Measurements from ENCODE around the gene SH2D3C.

SH2D3C gene

DNA sequence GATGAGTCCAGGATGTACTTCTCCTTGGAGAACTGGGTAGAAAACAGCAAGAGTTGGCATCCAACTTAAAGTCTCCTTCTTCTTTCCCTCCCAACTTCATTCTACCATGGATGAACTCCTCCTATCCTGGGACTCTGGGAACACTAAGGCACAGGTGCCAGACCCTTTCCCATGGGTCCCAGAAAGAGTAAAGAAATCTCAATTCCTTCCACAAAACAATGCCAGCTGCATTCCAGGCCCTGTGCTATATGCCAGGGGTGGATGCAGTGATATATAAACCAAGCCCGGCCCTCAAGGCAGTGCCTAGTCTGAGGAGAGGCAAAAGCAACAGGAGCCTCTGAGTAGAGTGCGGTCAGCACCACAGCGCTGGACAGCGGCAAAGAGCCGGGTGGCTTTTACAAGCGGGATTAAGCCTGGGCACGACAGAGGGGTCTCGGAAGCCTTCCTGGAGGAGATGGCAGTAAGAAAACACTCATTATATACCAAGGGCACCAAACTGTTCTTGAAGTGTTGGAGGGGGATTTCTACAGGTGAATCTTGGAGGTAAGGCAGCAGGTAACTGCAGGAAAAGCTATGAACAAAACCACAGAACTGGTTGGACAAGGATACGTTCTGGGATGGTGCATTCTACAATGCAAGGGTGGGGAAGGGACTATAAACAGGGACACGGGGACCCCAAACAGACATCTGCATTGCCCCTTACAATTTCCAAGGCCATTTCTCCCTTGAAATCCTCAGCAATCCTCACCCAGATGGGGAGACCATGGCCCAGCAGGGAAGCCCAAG, 27.0 kb downstream of the SH2D3C start:
- H3K4me3 ChIP-seq (ENCODE audit: low read depth, low read length): no peak overlapping the region
- no peak for DNase-seq (ENCODE audit: low read depth)

DNA sequence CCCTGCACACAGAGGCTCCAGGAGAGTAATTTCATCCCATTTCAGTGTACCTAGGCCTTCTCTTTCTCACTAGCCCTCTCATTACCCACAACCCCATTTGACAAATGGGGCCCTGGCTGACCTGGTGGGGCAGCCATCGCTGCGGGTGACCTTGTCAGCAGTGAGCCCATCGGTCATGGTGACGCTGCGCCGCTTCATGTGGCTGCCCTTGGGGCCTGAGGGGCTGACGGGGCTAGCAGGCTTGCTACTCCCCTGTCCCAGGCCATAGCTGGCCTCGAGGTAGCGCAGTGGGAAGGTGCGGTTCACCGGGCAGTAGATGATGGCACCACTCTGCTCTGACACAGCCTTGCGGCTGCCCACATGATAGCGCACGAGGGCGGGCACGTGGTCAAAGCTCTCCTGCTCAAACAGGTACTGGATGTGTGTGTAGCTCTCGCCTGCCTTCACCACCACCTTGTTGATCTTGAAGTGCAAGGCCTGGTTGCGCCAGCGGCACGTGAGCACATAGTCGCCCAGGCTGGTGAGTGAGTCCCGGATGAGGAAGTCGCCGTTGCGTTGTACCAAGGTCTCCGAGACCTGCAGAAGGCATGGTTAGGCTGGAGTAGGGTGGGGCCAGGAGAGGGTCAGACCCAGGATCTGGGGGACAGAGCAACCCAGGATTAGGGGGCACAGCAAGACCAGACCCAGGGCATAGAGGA, 29.2 kb downstream of the SH2D3C start:
- DNase-seq (ENCODE audit: low read depth): no peak
- no peak overlapping the region for H3K4me3 ChIP-seq (ENCODE audit: low read depth, low read length)

DNA sequence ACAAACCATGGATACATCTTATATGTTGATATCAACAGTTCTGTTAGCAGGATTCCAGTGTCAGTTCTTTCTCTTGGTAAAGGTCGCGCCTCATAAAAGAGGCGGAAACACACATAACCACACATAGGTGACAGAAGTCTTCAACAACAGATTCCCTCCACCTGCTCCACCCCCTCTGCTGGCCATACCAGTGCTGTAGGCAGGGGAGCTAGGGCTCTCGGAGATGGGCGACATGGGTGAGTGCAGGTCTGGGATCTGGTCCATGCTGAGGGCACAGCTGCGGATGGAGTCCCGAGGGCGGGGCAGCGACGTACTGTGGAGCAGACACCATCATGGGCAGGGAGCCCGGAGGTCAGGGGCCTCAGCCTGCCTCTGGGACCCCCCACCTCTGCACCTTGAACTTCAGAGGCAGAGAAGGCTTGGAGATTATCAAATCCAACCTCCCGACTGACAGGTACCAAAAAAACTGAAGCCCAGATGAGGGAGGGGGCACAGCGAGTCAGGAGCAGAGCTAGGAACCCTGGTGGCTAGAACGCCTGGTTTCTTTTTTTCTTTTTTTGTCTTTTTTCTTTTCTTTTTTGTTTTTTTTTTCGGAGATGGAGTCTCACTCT, 31.4 kb downstream of the SH2D3C start:
- no peak for DNase-seq (ENCODE audit: low read depth)
- H3K4me3 ChIP-seq (ENCODE audit: low read depth, low read length): no peak overlapping the region

GRCh38 chr9:127744398-127745110, 33.9 kb downstream of the SH2D3C start:
- DNase-seq (ENCODE audit: low read depth): no peak
- no peak overlapping the region for H3K4me3 ChIP-seq (ENCODE audit: low read depth, low read length)

DNA sequence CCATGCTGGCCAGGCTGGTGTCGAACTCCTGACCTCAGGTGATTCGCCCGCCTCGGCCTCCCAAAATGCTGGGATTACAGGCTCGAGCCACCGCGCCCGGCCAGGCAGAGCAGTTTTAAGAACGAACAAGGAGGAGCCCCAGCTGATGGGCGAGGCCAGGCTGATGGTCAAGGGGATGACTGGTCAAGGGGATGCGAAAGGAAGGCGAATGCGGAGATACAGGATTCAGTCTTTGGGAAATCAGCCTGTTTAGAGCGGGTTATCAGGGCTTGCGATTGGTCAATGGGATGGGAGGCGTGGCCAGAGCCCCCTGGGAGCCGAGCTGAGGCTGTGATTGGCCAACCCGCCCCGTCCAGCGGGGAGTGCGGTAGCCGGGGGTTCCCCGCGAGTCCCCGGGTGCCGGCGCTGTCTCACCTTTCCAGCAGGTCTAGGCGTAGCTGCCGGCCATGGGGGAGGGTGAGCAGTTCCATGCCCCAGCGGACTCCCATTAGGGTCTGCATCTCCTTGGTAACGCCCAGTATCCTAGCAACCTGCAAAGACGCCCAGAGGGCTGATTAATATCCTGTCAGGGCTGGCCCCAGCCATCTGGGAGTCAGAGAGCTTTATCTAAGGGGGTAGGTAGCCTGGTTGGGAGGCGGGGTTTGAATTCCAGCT, 35.9 kb downstream of the SH2D3C start:
- H3K4me3 ChIP-seq (ENCODE audit: low read depth, low read length): peak overlapping the region; percentile 30
- DNase-seq (ENCODE audit: low read depth): peak; percentile 23

DNA sequence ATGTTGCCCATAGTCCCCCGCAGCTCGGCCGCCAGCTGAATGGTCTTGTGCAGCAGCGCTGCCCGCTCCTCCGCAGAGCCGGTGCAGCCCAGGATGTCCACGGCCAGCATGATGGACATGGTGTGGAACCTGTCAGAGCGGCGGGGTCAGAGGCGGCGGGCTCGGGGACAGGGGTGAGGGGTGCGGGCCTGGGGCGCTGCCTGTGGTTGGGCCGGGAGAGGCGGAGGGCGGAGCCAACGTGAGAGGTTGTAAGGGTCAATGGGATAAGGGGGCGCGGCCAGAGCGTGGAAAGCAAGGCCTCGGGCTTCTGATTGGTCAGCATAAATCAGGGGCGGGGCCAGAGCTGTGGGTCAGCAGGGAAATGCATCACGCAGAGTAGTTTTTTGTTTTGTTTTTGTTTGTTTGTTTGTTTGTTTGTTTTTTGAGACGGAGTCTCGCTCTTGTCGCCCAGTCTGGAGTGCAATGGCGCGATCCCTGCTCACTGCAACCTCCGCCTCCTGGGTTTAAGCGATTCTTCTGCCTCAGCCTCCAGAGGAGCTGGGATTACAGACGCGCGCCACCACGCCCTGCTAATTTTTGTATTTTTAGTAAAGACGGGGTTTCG, 36.5 kb downstream of the SH2D3C start:
- peak overlapping the region; percentile 30 for H3K4me3 ChIP-seq (ENCODE audit: low read depth, low read length)
- DNase-seq (ENCODE audit: low read depth): no peak

GRCh38 chr9:127739614-127740330, 38.7 kb downstream of the SH2D3C start:
- DNase-seq (ENCODE audit: low read depth): no peak

GRCh38 chr9:127738666-127739065, 39.8 kb downstream of the SH2D3C start:
- H3K4me3 ChIP-seq (ENCODE audit: low read depth, low read length): no peak overlapping the region
- DNase-seq (ENCODE audit: low read depth): no peak

More at GRCh38 chr9:127739614-127740330, 38.7 kb downstream of the SH2D3C start:
- H3K4me3 ChIP-seq (ENCODE audit: low read depth, low read length): no peak overlapping the region

DNA sequence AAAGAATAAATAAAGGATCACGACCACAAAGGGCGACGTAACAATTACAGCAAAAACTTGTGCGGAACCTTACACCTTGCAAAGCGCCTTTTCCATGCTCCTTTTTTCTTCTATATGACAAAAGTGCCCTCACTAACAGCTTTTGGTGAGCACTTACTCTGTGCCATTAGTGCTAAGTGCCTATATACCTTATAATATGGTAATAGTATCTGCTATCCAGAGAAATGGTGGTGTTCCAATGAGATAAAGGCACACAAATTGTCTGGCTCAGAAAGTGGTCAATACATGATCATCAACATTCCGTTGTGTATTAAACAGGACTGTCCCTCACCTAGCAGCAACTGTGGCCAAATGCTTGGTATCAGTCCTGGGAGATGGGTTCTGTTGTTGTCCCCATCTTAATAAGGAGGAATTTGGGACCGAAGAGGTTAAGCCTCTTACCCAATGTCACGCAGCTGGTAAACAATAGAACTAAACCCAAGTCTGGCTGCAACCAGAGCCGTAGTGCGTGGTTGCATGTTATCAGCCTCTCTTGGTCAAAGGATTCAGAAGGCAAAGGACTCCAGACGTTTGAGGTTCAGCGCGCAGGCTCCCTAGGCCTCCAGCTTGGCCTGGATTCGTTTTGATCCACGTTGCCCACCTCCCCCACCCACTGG, 42.8 kb downstream of the SH2D3C start:
- no peak for DNase-seq (ENCODE audit: low read depth)
- no peak overlapping the region for H3K4me3 ChIP-seq (ENCODE audit: low read depth, low read length)

- peak; percentile 85 for DNase-seq (ENCODE audit: low read depth)
- peak within 1 kb of the TSS; percentile 67 for H3K4me3 ChIP-seq (ENCODE audit: low read depth, low read length)
Observed at GRCh38 chr9:127734747-127735529, 43.5 kb downstream of the SH2D3C start, which contains the start of gene TOR2A. Gene TOR2A (minus strand): TSS chr9:127735294. CDS start chr9:127735270, 24 bp downstream.

GRCh38 chr9:127734247-127734746, 44.2 kb downstream of the SH2D3C start:
- peak overlapping the region; percentile 67 for H3K4me3 ChIP-seq (ENCODE audit: low read depth, low read length)
- no peak for DNase-seq (ENCODE audit: low read depth)

DNA sequence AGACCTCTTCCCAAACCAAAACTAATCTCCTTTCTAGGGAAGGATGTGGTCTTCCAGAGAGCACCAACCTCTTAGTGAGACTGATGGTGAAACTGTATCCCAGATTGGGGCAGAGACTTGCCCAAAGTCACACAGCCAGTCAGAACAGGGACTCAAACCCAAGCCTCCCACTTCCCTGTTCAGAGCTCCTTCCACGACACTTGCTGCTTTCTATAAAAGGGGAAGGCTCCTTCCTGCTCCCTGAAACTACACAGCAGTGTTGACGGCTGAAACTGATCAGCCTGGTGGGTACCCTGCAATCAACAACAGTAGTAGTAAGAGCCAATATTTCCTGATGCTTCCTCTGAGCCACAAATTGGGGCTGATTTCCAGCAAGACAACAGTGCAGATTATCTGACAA, 44.9 kb downstream of the SH2D3C start:
- no peak for DNase-seq (ENCODE audit: low read depth)

GRCh38 chr9:127732444-127732843, 46.0 kb downstream of the SH2D3C start:
- no peak for DNase-seq (ENCODE audit: low read depth)
- H3K4me3 ChIP-seq (ENCODE audit: low read depth, low read length): no peak overlapping the region

More for the DNA sequence above, 44.9 kb downstream of the SH2D3C start:
- no peak overlapping the region for H3K4me3 ChIP-seq (ENCODE audit: low read depth, low read length)

GRCh38 chr9:127731938-127732337, 46.5 kb downstream of the SH2D3C start:
- no peak for DNase-seq (ENCODE audit: low read depth)
- H3K4me3 ChIP-seq (ENCODE audit: low read depth, low read length): no peak overlapping the region

DNA sequence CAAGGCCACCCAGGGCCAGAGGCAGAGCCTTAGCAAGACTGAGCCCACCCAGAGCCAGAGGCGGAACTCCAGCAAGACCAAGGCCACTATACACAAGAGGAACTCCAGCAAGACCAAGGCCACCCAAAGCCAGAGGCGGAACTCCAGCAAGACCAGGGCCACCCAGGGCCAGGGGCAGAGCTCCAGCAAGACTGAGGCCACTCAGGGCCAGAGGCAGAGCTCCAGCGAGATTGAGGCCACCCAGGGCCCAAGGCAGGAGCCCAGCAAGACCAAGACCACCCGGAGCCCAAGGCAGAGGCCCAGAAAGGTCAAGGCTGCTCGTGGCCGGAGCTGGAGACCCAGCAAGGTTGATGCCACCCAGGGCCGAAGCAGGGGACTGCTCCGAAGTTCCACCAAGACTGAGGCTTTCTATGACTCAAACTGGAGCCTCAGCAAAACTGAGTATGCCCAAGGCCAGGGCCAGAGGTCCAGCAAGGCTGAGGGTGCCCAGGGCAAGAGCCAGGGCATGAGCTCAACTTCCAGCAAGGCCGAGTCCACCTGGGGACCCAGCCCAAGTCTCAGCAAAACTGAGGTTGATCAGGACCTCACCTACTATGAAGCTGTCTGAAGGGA, 47.6 kb downstream of the SH2D3C start:
- no peak for DNase-seq (ENCODE audit: low read depth)
- H3K4me3 ChIP-seq (ENCODE audit: low read depth, low read length): no peak overlapping the region

GRCh38 chr9:127730262-127730661, 48.2 kb downstream of the SH2D3C start:
- no peak for DNase-seq (ENCODE audit: low read depth)
- no peak overlapping the region for H3K4me3 ChIP-seq (ENCODE audit: low read depth, low read length)

Data from skeletal muscle cell (primary cell).